Measurements from ENCODE around the gene PRXL2B.

DNA sequence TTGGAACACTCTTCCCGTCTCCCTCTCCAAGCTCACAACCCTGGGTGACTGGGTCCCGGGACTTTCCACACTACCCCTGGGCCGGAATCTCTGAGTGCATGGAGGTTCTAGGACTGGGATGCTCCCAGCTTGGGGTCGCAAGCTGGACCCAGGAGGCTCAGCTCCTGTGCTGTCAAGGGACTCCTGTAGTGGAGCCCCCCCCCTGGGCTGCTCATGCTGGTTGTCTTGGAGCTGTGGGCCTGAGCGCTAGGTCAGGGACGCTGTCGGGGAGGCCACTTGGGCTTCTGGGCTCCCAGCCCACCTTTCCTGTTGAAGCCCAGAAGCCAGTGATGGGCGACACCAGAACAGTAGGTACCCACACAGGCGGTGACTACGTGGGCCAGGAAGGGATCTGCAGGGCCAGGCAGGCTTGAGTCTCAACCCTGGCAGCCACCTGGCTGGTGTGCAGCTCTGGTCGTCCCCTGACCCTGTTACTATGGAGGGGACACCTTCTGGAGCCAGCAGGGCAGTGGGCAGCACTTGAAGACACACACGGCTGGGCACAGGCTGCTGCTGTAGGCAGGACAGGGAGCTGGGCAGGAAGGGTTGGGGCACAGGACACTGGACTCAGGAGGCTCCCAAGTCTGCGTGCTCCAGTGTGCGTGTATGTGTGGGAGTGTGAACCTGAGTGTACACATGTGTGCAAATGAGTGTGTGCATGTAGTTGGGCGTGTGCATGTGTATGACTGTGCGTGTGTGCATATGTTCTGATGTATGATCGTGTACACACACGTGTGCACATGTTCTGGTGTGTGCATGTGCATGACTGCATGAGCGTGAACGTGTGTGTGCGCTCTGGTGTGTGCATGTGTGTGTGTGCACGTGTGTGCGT lies 43.3 kb downstream of the PRXL2B start:
- TF ChIP-seq CTCF (IDR thresholded peaks at IDR 0.05), result no peak
- TF ChIP-seq POLR2A (IDR thresholded peaks at IDR 0.05), result no peak
